IMR-90 (cell line): ENCODE data around the gene GRAMD2B. TPM values are rescaled to one million over a fixed set of nuclear protein-coding genes. Genes with fewer than 3 reads are reported as not detected.

Experiments used
- ATAC-seq: fragments of 200-7000 bp; cut with Tn5 transposase; 2 replicates; pipeline ENCODE4 v1.9.1; 2020; ENCODE audit warnings: low read depth, mild to moderate bottlenecking, moderate library complexity
- BruUV-seq: library from RNA; stranded (reverse); fragments of 400-500 nt; replicated peaks from 2 replicates; lab custom pipeline; 2021; lab: Mats Ljungman, UMichigan
- CTCF ChIA-PET: fragments of 300-600 bp; formaldehyde crosslinking; extraction: SDS; loops from one replicate; lab custom pipeline; 2021; ENCODE audit warnings: antibody characterized with exemption; lab: Yijun Ruan, JAX
- POLR2A ChIA-PET: fragments of 300-600 bp; sonication (Branson Sonifier 250); formaldehyde crosslinking; loops from one replicate; lab custom pipeline; 2022; ENCODE audit warnings: antibody characterized with exemption; ENCODE audit not compliant: unreplicated experiment; lab: Charles Lee
- DNase-seq: peaks from one replicate; pipeline ENCODE4 v3.0.0; 2013
- H2AFZ ChIP-seq: replicated peaks from 2 replicates; pipeline ENCODE3; 2013; ENCODE audit warnings: low read length, mild to moderate bottlenecking; ENCODE audit not compliant: poor library complexity
- H2AK5ac ChIP-seq: 2 replicates; pipeline ENCODE4 v1.6.1; 2013; ENCODE audit warnings: low read depth, low read length, inconsistent platforms
- H2AK9ac ChIP-seq: replicated peaks from 2 replicates; pipeline ENCODE3; 2013; ENCODE audit warnings: mild to moderate bottlenecking, low read depth, low read length, moderate library complexity; ENCODE audit not compliant: poor library complexity
- H2BK120ac ChIP-seq: 2 replicates; pipeline ENCODE4 v1.6.1; 2013; ENCODE audit warnings: low read depth, low read length, inconsistent platforms
- H2BK15ac ChIP-seq: 3 replicates; pipeline ENCODE4 v1.6.1; 2013; ENCODE audit warnings: low read depth, low read length, inconsistent platforms
- H2BK20ac ChIP-seq: 2 replicates; pipeline ENCODE4 v1.6.1; 2013; ENCODE audit warnings: low read depth, mild to moderate bottlenecking, inconsistent platforms, low read length, moderate library complexity
- H2BK5ac ChIP-seq: 2 replicates; pipeline ENCODE4 v1.6.1; 2013; ENCODE audit warnings: mild to moderate bottlenecking, low read depth, low read length, inconsistent platforms; ENCODE audit not compliant: poor library complexity, severe bottlenecking
- H3K14ac ChIP-seq: replicated peaks from 2 replicates; pipeline ENCODE4 v1.6.1; 2013; ENCODE audit warnings: low read depth, low read length, inconsistent platforms
- H3K18ac ChIP-seq: 2 replicates; pipeline ENCODE4 v1.6.1; 2013; ENCODE audit warnings: low read depth, low read length, control low read depth
- H3K23ac ChIP-seq: 2 replicates; pipeline ENCODE4 v1.6.1; 2013; ENCODE audit warnings: low read depth, low read length, inconsistent platforms
- H3K27ac ChIP-seq: 2 replicates; pipeline ENCODE4 v1.5.1; 2013; ENCODE audit warnings: mild to moderate bottlenecking, control low read depth, low read length; ENCODE audit not compliant: insufficient read depth
- H3K27me3 ChIP-seq: 2 replicates; pipeline ENCODE4 v1.6.1; 2013; ENCODE audit warnings: low read length; ENCODE audit not compliant: control insufficient read depth, insufficient read depth
- H3K36me3 ChIP-seq: 2 replicates; pipeline ENCODE4 v1.6.1; 2013; ENCODE audit warnings: low read length, mixed read lengths; ENCODE audit not compliant: control insufficient read depth, insufficient read depth
- H3K4ac ChIP-seq: 2 replicates; pipeline ENCODE4 v1.6.1; 2013; ENCODE audit warnings: low read depth, low read length, inconsistent platforms
- H3K4me1 ChIP-seq: 2 replicates; pipeline ENCODE4 v1.6.1; 2013; ENCODE audit warnings: low read length, mixed read lengths; ENCODE audit not compliant: control insufficient read depth, insufficient read depth
- H3K4me2 ChIP-seq: 2 replicates; pipeline ENCODE4 v1.6.1; 2013; ENCODE audit warnings: low read depth, mild to moderate bottlenecking, control low read depth, low read length, moderate library complexity
- H3K4me3 ChIP-seq: 2 replicates; pipeline ENCODE4 v1.5.1; 2013; ENCODE audit warnings: low read depth, mild to moderate bottlenecking, control low read depth, low read length, moderate library complexity; ENCODE audit not compliant: insufficient read depth
- H3K56ac ChIP-seq: 2 replicates; pipeline ENCODE4 v1.6.1; 2013; ENCODE audit warnings: low read length, inconsistent platforms; ENCODE audit not compliant: insufficient read depth; ENCODE audit errors: extremely low read depth
- H3K79me1 ChIP-seq, 2 experiments: 2 replicates each; pipeline ENCODE4 v1.6.1; 2013; ENCODE audit warnings: low read length in 2 of 2, inconsistent platforms in 1 of 2, low read depth in 1 of 2
- H3K9ac ChIP-seq: 2 replicates; pipeline ENCODE4 v1.6.1; 2013; ENCODE audit warnings: low read depth, low read length, control low read depth
- H3K9me1 ChIP-seq: 2 replicates; pipeline ENCODE4 v1.6.1; 2013; ENCODE audit warnings: low read length, inconsistent platforms; ENCODE audit not compliant: insufficient read depth
- H3K9me3 ChIP-seq: 2 replicates; pipeline ENCODE4 v1.6.1; 2013; ENCODE audit warnings: low read length; ENCODE audit not compliant: control insufficient read depth, insufficient read depth
- H4K20me1 ChIP-seq: 2 replicates; pipeline ENCODE4 v1.6.1; 2013; ENCODE audit warnings: low read length, inconsistent platforms; ENCODE audit not compliant: insufficient read depth
- H4K5ac ChIP-seq: 2 replicates; pipeline ENCODE4 v1.6.1; 2013; ENCODE audit warnings: mild to moderate bottlenecking, low read depth, low read length, control low read depth
- H4K8ac ChIP-seq, 2 experiments: 2 replicates each; pipeline ENCODE4 v1.6.1; 2013; ENCODE audit warnings: low read depth in 2 of 2, low read length in 2 of 2, control low read depth in 1 of 2, inconsistent platforms in 1 of 2
- H4K91ac ChIP-seq: 2 replicates; pipeline ENCODE4 v1.6.1; 2013; ENCODE audit warnings: low read depth, low read length, inconsistent platforms; ENCODE audit not compliant: insufficient read depth
- BHLHE40 ChIP-seq: fragments of 150-350 bp; IDR thresholded peaks from 2 replicates; pipeline ENCODE4 v1.6.1; 2016; ENCODE audit warnings: mild to moderate bottlenecking, low read depth, low read length
- CEBPB ChIP-seq: IDR thresholded peaks from 2 replicates; pipeline ENCODE4 v1.6.1; 2012; ENCODE audit warnings: low read depth, low read length, improper control_type of control experiment
- CHD1 ChIP-seq: IDR thresholded peaks from 2 replicates; pipeline ENCODE4 v1.6.1; 2012; ENCODE audit warnings: low read depth, low read length, improper control_type of control experiment
- CTCF ChIP-seq: conservative IDR thresholded peaks from 2 replicates; pipeline ENCODE4 v1.5.1; 2012; ENCODE audit warnings: mild to moderate bottlenecking, low read depth, low read length, improper control_type of control experiment
- ELK1 ChIP-seq: fragments of 150-350 bp; IDR thresholded peaks from 2 replicates; pipeline ENCODE4 v1.6.1; 2016; ENCODE audit warnings: low read depth, mild to moderate bottlenecking, low read length, moderate library complexity, borderline replicate concordance
- FOS ChIP-seq: fragments of 150-350 bp; IDR thresholded peaks from 2 replicates; pipeline ENCODE4 v1.6.1; 2016; ENCODE audit warnings: low read depth, low read length
- MAFK ChIP-seq: IDR thresholded peaks from 2 replicates; pipeline ENCODE4 v1.6.1; 2012; ENCODE audit warnings: low read depth, low read length, improper control_type of control experiment
- MXI1 ChIP-seq: IDR thresholded peaks from 2 replicates; pipeline ENCODE4 v1.6.1; 2012; ENCODE audit warnings: low read depth, mild to moderate bottlenecking, low read length, moderate library complexity, borderline replicate concordance
- NFE2L2 ChIP-seq: fragments of 150-350 bp; IDR thresholded peaks from 2 replicates; pipeline ENCODE4 v1.6.1; 2016; ENCODE audit warnings: low read depth, mild to moderate bottlenecking, low read length
- POLR2A ChIP-seq: IDR thresholded peaks from 2 replicates; pipeline ENCODE4 v1.6.1; 2012; ENCODE audit warnings: mild to moderate bottlenecking, low read depth, low read length
- RCOR1 ChIP-seq: IDR thresholded peaks from 2 replicates; pipeline ENCODE4 v1.6.1; 2012; ENCODE audit warnings: mild to moderate bottlenecking, low read length, improper control_type of control experiment; ENCODE audit not compliant: insufficient replicate concordance
- RFX5 ChIP-seq: IDR thresholded peaks from 2 replicates; pipeline ENCODE4 v1.8.0; 2012; ENCODE audit warnings: low read depth, mild to moderate bottlenecking, low read length, moderate library complexity
- SMC3 ChIP-seq: fragments of 150-350 bp; IDR thresholded peaks from 2 replicates; pipeline ENCODE4 v1.6.1; 2016; ENCODE audit warnings: low read depth, mild to moderate bottlenecking, antibody characterized with exemption, low read length, moderate library complexity
- USF2 ChIP-seq: fragments of 150-350 bp; IDR thresholded peaks from 2 replicates; pipeline ENCODE4 v1.6.1; 2017; ENCODE audit warnings: mild to moderate bottlenecking, antibody characterized with exemption, low read length, low read depth
- WGBS, 2 experiments: methylation state at CpG; one replicate each; pipeline versions ENCODE4 v1.1.5 to v1.1.7; 2013; ENCODE audit warnings: missing lambda C conversion rate in 2 of 2; ENCODE audit not compliant: insufficient read length in 1 of 2; ENCODE audit errors: extremely low coverage in 2 of 2; 5-methylcytosine and 5-hydroxymethylcytosine counted together
- dilution Hi-C: fragments of 300-500 bp; cut with HindIII; formaldehyde crosslinking; loops from one replicate; pipeline ENCODE4 v1.14.3; 2018; ENCODE audit warnings: low sequenced_read_pairs; ENCODE audit not compliant: unreplicated experiment
- in situ Hi-C: fragments of 300-500 bp; cut with MboI; formaldehyde crosslinking; loops from 3 replicates; pipeline ENCODE4 v1.14.3; 2019; ENCODE audit warnings: low sequenced_read_pairs, inconsistent platforms, mixed read lengths
- intact Hi-C: fragments of 100-400 bp; cut with micrococcal nuclease; formaldehyde crosslinking; loops from 2 replicates; pipeline ENCODE4 v1.10.0; 2022
- polyA plus RNA-seq, 3 experiments: library from polyadenylated mRNA; depleted of rRNA; stranded (reverse); fragments of >200 nt; gene quantifications; 2 replicates each; pipeline ENCODE4 v1.2.3, GENCODE V29; 2012; ENCODE audit warnings: low replicate concordance in 1 of 3
- total RNA-seq: library from RNA; depleted of rRNA; stranded (reverse); fragments of >200 nt; gene quantifications from 2 replicates; pipeline ENCODE4 v1.2.3, GENCODE V29; 2012

GRAMD2B gene
- total and polyA plus RNA-seq, 2 of the 4 experiments (the other 2 are of a cell fraction): 13.9 to 20.3 TPM

- TF ChIP-seq RCOR1: no peak
- no peak for TF ChIP-seq CTCF
- no peak for TF ChIP-seq NFE2L2
- no peak for TF ChIP-seq USF2
- TF ChIP-seq SMC3: no peak
- no peak for TF ChIP-seq FOS
- TF ChIP-seq MAFK: no peak
- no peak for TF ChIP-seq CEBPB
- no peak for TF ChIP-seq CHD1
- TF ChIP-seq RFX5: no peak
- no peak for TF ChIP-seq MXI1
- no peak for TF ChIP-seq ELK1
- no peak for TF ChIP-seq POLR2A
- TF ChIP-seq BHLHE40: no peak
- Histone ChIP-seq H3K27me3 (no peaks in the 10 kb centered on the region), H3K4me3 (no peak overlapping the region), H3K14ac (no peak overlapping the region), H3K18ac (no peak overlapping the region), H3K27ac (no peak overlapping the region), H3K79me1 (peaks cover 40 to 63% of the 10 kb centered on the region in 2 experiments), H3K9ac (no peak overlapping the region), H3K23ac (no peak overlapping the region), H3K4me1 (peaks cover 7% of the 10 kb centered on the region; the same call in 1 of the 2 replicates), H3K36me3 (no peaks in the 10 kb centered on the region), H2AK9ac (no peak overlapping the region), H2BK15ac (no peak overlapping the region), H2AK5ac (no peak overlapping the region), H2BK20ac (no peak overlapping the region), H4K8ac (no peak overlapping the region), H3K56ac (no peak overlapping the region), H2AFZ (no peak overlapping the region), H2BK5ac (no peak overlapping the region), H3K4me2 (no peak overlapping the region), H4K20me1 (no peaks in the 10 kb centered on the region), H4K91ac (no peak overlapping the region), H3K4ac (no peak overlapping the region), H2BK120ac (no peak overlapping the region), H3K9me1 (peaks cover 3% of the 10 kb centered on the region; the same call in 1 of the 2 replicates), H3K9me3 (no peaks in the 10 kb centered on the region), H4K5ac (no peak overlapping the region)
- dilution Hi-C loops: no loop called here
- BruUV-seq: no TSS peak
- no CpG with 5 or more reads among the region's 1 CpG for WGBS, 2 experiments
- CTCF ChIA-PET: no interaction called here
- POLR2A ChIA-PET: no interaction called here
- no peak for ATAC-seq
- in situ Hi-C loops: no loop called here
- DNase-seq: no peak
- intact Hi-C loops: no loop called here
Observed at GRCh38 chr5:126454535-126454934, 31.3 kb downstream of the GRAMD2B start.
